CD14-positive monocyte (primary cell): Measurements from ENCODE around the gene GPRC5C. TPM values are rescaled to one million over a fixed set of nuclear protein-coding genes. Genes with fewer than 3 reads are reported as not detected.
A peak's percentile ranks its signal among the peaks of the same experiment; 100 is the strongest.

Experiments used
- DNase-seq, 3 donors: peaks; one replicate each; pipeline ENCODE4 v3.0.0-alpha.2; 2011 to 2022
- H2AFZ ChIP-seq: 2 replicates; pipeline ENCODE4 v1.6.0; 2012; ENCODE audit warnings: mild to moderate bottlenecking, low read depth, low read length, inconsistent platforms; ENCODE audit not compliant: insufficient read depth, poor library complexity, severe bottlenecking
- H3K27ac ChIP-seq, 2 donors: 1 replicate in 1 of 2; 2 replicates in 1 of 2; pipeline ENCODE4 v1.5.1; 2012 to 2013; ENCODE audit warnings: low read length in 2 of 2, control low read depth in 1 of 2, inconsistent platforms in 1 of 2, low read depth in 1 of 2, mild to moderate bottlenecking in 1 of 2
- H3K27me3 ChIP-seq, 2 donors: one replicate each; pipeline versions ENCODE4 v1.6.0 to v1.6.1; 2011 to 2013; ENCODE audit warnings: low read length in 2 of 2; ENCODE audit not compliant: control insufficient read depth in 2 of 2, insufficient read depth in 2 of 2
- H3K36me3 ChIP-seq, 2 donors: replicated peaks in 1 of 2; 1 replicate in 1 of 2; 2 replicates in 1 of 2; pipeline versions ENCODE4 v1.5.1 to v1.6.1; 2012 to 2013; ENCODE audit warnings: low read length in 2 of 2, control low read depth in 1 of 2, inconsistent platforms in 1 of 2, mild to moderate bottlenecking in 1 of 2; ENCODE audit not compliant: insufficient read depth in 2 of 2, control insufficient read depth in 1 of 2
- H3K4me1 ChIP-seq, 2 donors: 1 replicate in 1 of 2; 2 replicates in 1 of 2; pipeline versions ENCODE4 v1.5.1 to v1.6.1; 2012 to 2013; ENCODE audit warnings: low read length in 2 of 2, control low read depth in 1 of 2, inconsistent platforms in 1 of 2, mild to moderate bottlenecking in 1 of 2, moderate library complexity in 1 of 2; ENCODE audit not compliant: insufficient read depth in 2 of 2, control insufficient read depth in 1 of 2
- H3K4me2 ChIP-seq: replicated peaks from 2 replicates; pipeline ENCODE3; 2012; ENCODE audit warnings: low read length, moderate library complexity, mild to moderate bottlenecking; ENCODE audit not compliant: poor library complexity, severe bottlenecking; ENCODE audit errors: extremely low read depth
- H3K4me3 ChIP-seq, 3 experiments: fragments of 200-600 bp in 1 of 3; sonication (generic) in 1 of 3; replicated peaks in 1 of 3; 1 replicate in 2 of 3; 2 replicates in 1 of 3; pipeline ENCODE4 v1.5.1; 2011 to 2013; ENCODE audit warnings: low read length in 3 of 3, mild to moderate bottlenecking in 3 of 3, control low read depth in 2 of 3, low read depth in 2 of 3, inconsistent platforms in 1 of 3, moderate library complexity in 1 of 3
- H3K79me2 ChIP-seq: 2 replicates; pipeline ENCODE4 v1.6.0; 2012; ENCODE audit warnings: mild to moderate bottlenecking, control low read depth, inconsistent platforms, low read length, moderate library complexity; ENCODE audit not compliant: insufficient read depth
- H3K9ac ChIP-seq: 2 replicates; pipeline ENCODE4 v1.6.0; 2017; ENCODE audit warnings: low read length, mild to moderate bottlenecking; ENCODE audit not compliant: insufficient read depth, poor library complexity, severe bottlenecking
- H3K9me3 ChIP-seq, 2 donors: replicated peaks in 1 of 2; 1 replicate in 1 of 2; 2 replicates in 1 of 2; pipeline versions ENCODE4 v1.5.1 to v1.6.1; 2012 to 2013; ENCODE audit warnings: low read length in 2 of 2, control low read depth in 1 of 2; ENCODE audit not compliant: control insufficient read depth in 1 of 2, insufficient read depth in 1 of 2
- H4K20me1 ChIP-seq: 2 replicates; pipeline ENCODE4 v1.6.0; 2012; ENCODE audit warnings: mild to moderate bottlenecking, low read length, control low read depth, moderate library complexity; ENCODE audit not compliant: insufficient read depth
- H3K27ac Mint-ChIP-seq, 7 donors: one replicate each; pipeline ENCODE4 v1.8.0; 2020; ENCODE audit warnings: mild to moderate bottlenecking in 7 of 7, mixed read lengths in 7 of 7, moderate library complexity in 6 of 7, inconsistent platforms in 2 of 7
- H3K27me3 Mint-ChIP-seq, 3 donors: one replicate each; pipeline ENCODE4 v1.8.0; 2021 to 2022; ENCODE audit warnings: low read depth in 3 of 3, mild to moderate bottlenecking in 3 of 3, mixed read lengths in 3 of 3, moderate library complexity in 3 of 3, inconsistent platforms in 1 of 3
- H3K36me3 Mint-ChIP-seq, 2 donors: one replicate each; pipeline ENCODE4 v1.8.0; 2020; ENCODE audit warnings: mixed read lengths in 2 of 2, inconsistent platforms in 1 of 2, mild to moderate bottlenecking in 1 of 2
- H3K4me1 Mint-ChIP-seq: one replicate; pipeline ENCODE4 v1.8.0; 2020; ENCODE audit warnings: mild to moderate bottlenecking, mixed read lengths
- H3K4me3 Mint-ChIP-seq, 2 donors: one replicate each; pipeline ENCODE4 v1.8.0; 2020; ENCODE audit warnings: mild to moderate bottlenecking in 2 of 2, mixed read lengths in 2 of 2, moderate library complexity in 1 of 2
- H3K9me3 Mint-ChIP-seq, 7 donors: one replicate each; pipeline ENCODE4 v1.8.0; 2020 to 2022; ENCODE audit warnings: mixed read lengths in 7 of 7, mild to moderate bottlenecking in 6 of 7, moderate library complexity in 6 of 7, inconsistent platforms in 2 of 7
- CTCF ChIP-seq: fragments of 200-600 bp; IDR thresholded peaks from one replicate; pipeline ENCODE4 v1.8.0; 2022; ENCODE audit warnings: antibody characterized with exemption, mild to moderate bottlenecking
- WGBS: methylation state at CpG from one replicate; pipeline ENCODE4 v1.1.5; 2013; ENCODE audit warnings: missing lambda C conversion rate; ENCODE audit not compliant: insufficient coverage; 5-methylcytosine and 5-hydroxymethylcytosine counted together
- intact Hi-C, 2 donors: fragments of 100-400 bp; cut with micrococcal nuclease; formaldehyde crosslinking; loops; one replicate each; pipeline versions ENCODE4 v1.15.0 to v1.15.1; 2023
- polyA plus RNA-seq, 3 donors: library from polyadenylated mRNA; depleted of rRNA in 1 of 3; unstranded in 2 of 3; stranded (reverse) in 1 of 3; fragments of 300-500 nt in 2 of 3; fragments of >200 nt in 1 of 3; fragmentation: Illumina TruSeq in 2 of 3; gene quantifications; 1 replicate in 2 of 3; 2 replicates in 1 of 3; pipeline ENCODE4 v1.2.3, GENCODE V29; 2012 to 2021

GPRC5C gene
- polyA plus RNA-seq, 3 donors, result 0.47 to 3.3 (median 1.9) TPM

- 2% methylated on average over 18 of the region's 43 CpGs for WGBS
- peaks cover 0 to 2% of the 10 kb centered on the region in 2 donors for H3K36me3 Mint-ChIP-seq
- peak overlapping the region; percentile 39 to 76 for H3K4me3 Mint-ChIP-seq
- no peaks in the 10 kb centered on the region for H3K9me3 ChIP-seq
- H3K27me3 ChIP-seq, result peaks cover 0 to 8% of the 10 kb centered on the region in 2 donors
- H3K9ac ChIP-seq, result peak overlapping the region; percentile 60
- TF ChIP-seq CTCF, result no peak
- H3K27ac Mint-ChIP-seq, result no peak overlapping the region
- peak overlapping the region; percentile 85 for H2AFZ ChIP-seq
- H3K4me3 ChIP-seq, result peak overlapping the region in 2 of 3 experiments; percentile 30 to 68
- no peaks in the 10 kb centered on the region for H3K9me3 Mint-ChIP-seq
- H3K4me1 Mint-ChIP-seq, result peaks cover 20% of the 10 kb centered on the region
- H3K36me3 ChIP-seq, result no peaks in the 10 kb centered on the region
- H4K20me1 ChIP-seq, result no peaks in the 10 kb centered on the region
- peak overlapping the region; percentile 77 for H3K4me2 ChIP-seq
- peaks cover 9 to 29% (median 11%) of the 10 kb centered on the region in 3 donors for H3K27me3 Mint-ChIP-seq
- no peaks in the 10 kb centered on the region for H3K79me2 ChIP-seq
- intact Hi-C loops, result no loop called here
- DNase-seq, result peak; percentile 69 to 74 (median 74)
- H3K4me1 ChIP-seq, result peaks cover 19 to 28% of the 10 kb centered on the region in 2 donors
- H3K27ac ChIP-seq, result no peak overlapping the region
Observed at GRCh38 chr17:74453665-74454196, 21.8 kb downstream of the GPRC5C start.

- Histone ChIP-seq H3K4me3 (peak overlapping the region in 2 of 3 experiments; percentile 22 to 68), H2AFZ (peak overlapping the region; percentile 85), H4K20me1 (no peaks in the 10 kb centered on the region), H3K9me3 (no peaks in the 10 kb centered on the region), H3K4me2 (peak overlapping the region; percentile 77), H3K27ac (peak overlapping the region; percentile 8 to 29), H3K9ac (peak overlapping the region; percentile 60), H3K36me3 (no peaks in the 10 kb centered on the region), H3K27me3 (peaks cover 0 to 8% of the 10 kb centered on the region in 2 donors), H3K79me2 (no peaks in the 10 kb centered on the region), H3K4me1 (peaks cover 19 to 28% of the 10 kb centered on the region in 2 donors)
- H3K36me3 Mint-ChIP-seq, result peaks cover 0 to 2% of the 10 kb centered on the region in 2 donors
- H3K4me1 Mint-ChIP-seq, result peaks cover 23% of the 10 kb centered on the region
- H3K9me3 Mint-ChIP-seq, result no peaks in the 10 kb centered on the region
- intact Hi-C loops, result loop anchor here (5.0 kb wide), 1 partner anchor 38 kb away; no protein-coding TSS in a partner anchor
- TF ChIP-seq CTCF, result peak; percentile 45
- no peak for DNase-seq
- peak overlapping the region; percentile 61 to 76 for H3K4me3 Mint-ChIP-seq
- 21% methylated on average over 37 of the region's 40 CpGs for WGBS
- H3K27me3 Mint-ChIP-seq, result peaks cover 9 to 29% (median 11%) of the 10 kb centered on the region in 3 donors
- H3K27ac Mint-ChIP-seq, result peak overlapping the region in 5 of 7 donors; percentile 13 to 56 (median 46)
Observed at GRCh38 chr17:74454197-74455024, 22.5 kb downstream of the GPRC5C start.
